HG03342 (cell line): ENCODE measurements around the gene PIP5KL1.

Experiments used
- ATAC-seq: cut with Tn5 transposase; IDR thresholded peaks from one replicate; pipeline ENCODE4 v1.9.1; 2021; ENCODE audit warnings: mild to moderate bottlenecking, moderate library complexity; ENCODE audit not compliant: unreplicated experiment

PIP5KL1 gene

DNA sequence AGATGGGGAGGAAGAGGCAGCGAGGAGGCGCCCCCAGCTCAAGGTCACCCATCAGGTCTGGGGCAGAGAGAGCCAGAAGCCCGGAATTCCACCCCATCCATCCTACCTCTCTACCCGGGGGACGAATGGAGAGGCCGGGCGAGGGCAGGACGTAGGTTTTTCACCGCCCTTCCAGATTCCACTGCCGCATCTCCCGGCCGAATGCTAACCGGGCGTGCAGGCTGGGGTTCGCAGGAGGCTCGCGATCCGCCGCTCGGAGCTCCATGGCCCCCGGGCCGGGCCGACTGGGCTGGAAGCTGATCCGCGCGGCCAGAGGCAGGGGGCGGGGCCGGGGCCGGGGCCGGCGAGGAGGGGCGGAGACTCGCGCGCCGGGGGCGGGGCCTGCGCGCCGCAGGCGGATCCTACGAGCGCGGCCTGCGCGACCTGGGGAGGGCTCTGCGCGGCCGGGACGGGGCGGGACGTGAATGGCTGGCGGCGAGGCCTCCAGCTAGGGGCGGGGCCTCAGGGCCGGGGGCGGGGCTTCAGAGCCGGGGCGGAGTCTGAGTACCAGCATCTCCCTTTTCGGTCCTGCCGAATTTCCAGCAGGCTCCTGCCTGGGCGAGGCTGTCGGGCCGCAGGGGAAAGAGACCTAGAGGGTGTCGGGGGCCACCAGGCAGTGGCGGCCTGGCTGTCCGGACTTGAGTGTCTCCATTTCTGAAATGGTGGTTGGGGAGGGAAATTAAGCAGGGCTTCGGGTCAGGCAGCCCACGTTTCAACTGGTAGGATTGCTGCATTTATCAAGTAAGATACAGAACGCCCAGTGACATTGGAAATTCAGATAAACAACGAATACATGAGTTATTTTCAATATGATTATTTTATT, 13.6 kb downstream of the PIP5KL1 start, which contains the start of gene ST6GALNAC4:
Gene ST6GALNAC4 (minus strand): TSS at position 322 of the 862 bp plus-strand sequence. CDS start 622 bp downstream, outside the sequence.
- peak; percentile 68 for ATAC-seq

GRCh38 chr9:127915801-127916719, 14.5 kb downstream of the PIP5KL1 start:
- no peak for ATAC-seq

GRCh38 chr9:127915325-127915752, 15.2 kb downstream of the PIP5KL1 start:
- ATAC-seq = no peak

GRCh38 chr9:127913682-127914081, 16.9 kb downstream of the PIP5KL1 start:
- ATAC-seq = no peak

DNA sequence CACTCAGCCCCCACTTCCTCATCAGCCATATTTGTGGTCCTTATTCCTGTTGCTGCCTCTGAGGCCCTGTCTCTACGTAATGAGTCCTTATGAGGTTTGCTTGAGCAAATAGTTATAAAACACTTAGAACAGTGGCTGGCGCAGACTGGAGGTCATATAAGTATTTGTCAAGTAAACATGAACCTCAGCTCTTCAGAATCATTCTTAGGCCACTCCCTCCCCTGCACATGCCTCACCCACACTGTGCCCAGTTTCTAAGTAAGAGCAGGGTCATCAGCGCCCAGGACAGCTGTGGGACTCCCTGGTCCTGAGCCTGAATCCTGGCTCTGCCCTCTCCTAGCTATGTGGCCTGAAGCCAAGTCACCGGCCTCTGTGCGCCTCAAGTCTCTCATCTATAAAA, 17.7 kb downstream of the PIP5KL1 start:
- no peak for ATAC-seq

DNA sequence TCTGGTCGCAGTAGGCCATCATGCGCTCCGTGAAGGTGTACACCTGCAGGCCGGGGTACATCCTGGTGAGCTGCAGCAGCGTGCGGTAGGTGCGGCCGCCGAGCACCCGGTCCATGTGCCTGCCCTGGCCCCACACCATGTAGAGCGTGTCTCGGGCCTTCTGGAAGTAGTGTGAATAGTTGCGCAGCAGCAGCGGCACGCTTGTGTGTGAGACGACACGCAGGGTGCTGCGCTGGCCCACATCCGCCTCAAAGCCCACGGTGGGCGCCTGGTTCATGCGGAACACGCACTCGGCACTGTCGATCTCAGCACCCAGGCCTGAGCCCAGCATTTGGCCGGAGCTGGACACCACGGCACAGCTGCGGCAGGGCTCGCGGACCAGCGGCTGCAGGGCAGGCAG, 18.3 kb downstream of the PIP5KL1 start:
- ATAC-seq = no peak

DNA sequence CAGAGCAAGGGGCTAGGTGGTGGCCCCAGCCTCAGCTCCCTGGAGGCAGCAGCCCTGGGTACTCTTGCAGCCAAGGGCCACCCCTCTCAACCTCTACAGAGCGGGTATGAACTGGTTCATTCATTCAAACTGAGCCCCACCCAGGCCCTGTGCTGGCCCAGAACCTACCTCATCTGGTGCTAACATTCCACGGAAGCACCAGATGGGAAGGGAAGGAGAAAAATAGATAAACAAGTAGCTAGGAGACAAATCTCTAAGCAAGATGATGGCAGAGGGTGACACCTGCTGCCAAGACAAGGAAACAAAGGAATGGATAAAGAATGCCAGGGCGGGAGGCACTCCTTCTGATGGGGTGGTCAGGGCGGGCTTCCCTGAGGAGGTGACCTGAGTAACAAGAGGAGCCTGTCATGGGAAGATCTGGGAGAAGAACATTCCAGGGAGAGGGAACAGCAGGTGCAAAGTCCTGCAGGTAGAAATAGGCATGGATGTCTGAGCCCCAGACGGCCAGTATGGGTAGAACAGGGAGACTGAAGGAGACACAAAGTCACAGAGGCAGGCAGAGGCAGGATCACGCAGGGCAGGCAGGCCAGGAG, 19.9 kb downstream of the PIP5KL1 start:
- peak; percentile 5 for ATAC-seq

DNA sequence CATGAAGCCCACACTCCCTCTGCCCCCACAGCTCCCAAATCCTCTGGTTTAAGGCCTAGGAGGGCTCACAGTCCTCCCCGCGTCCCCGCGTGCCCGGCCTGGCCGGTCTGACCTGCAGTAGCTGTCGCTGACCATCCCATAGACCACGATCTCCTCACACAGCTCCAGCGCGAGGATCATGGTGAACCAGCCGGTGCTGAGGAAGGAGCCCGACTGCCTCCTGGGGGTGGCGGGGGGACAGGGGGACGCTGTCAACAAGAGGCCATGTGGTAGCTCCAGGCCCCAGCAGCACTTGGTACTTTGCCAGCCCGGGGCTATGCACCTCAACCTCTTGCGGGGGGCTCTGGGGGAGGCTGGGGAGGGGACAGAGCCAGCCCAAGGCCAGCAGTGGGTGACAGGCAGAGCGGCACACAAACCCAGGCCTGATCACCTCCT, 20.7 kb downstream of the PIP5KL1 start:
- no peak for ATAC-seq

- no peak for ATAC-seq
Observed at GRCh38 chr9:127908660-127908926, 22.0 kb downstream of the PIP5KL1 start.

GRCh38 chr9:127907867-127908659, 22.5 kb downstream of the PIP5KL1 start:
- no peak for ATAC-seq

- no peak for ATAC-seq
Observed at GRCh38 chr9:127905788-127906191, 24.8 kb downstream of the PIP5KL1 start.

GRCh38 chr9:127905004-127905728, 25.4 kb downstream of the PIP5KL1 start:
- ATAC-seq = no peak

GRCh38 chr9:127904561-127905003, 26.0 kb downstream of the PIP5KL1 start:
- no peak for ATAC-seq

DNA sequence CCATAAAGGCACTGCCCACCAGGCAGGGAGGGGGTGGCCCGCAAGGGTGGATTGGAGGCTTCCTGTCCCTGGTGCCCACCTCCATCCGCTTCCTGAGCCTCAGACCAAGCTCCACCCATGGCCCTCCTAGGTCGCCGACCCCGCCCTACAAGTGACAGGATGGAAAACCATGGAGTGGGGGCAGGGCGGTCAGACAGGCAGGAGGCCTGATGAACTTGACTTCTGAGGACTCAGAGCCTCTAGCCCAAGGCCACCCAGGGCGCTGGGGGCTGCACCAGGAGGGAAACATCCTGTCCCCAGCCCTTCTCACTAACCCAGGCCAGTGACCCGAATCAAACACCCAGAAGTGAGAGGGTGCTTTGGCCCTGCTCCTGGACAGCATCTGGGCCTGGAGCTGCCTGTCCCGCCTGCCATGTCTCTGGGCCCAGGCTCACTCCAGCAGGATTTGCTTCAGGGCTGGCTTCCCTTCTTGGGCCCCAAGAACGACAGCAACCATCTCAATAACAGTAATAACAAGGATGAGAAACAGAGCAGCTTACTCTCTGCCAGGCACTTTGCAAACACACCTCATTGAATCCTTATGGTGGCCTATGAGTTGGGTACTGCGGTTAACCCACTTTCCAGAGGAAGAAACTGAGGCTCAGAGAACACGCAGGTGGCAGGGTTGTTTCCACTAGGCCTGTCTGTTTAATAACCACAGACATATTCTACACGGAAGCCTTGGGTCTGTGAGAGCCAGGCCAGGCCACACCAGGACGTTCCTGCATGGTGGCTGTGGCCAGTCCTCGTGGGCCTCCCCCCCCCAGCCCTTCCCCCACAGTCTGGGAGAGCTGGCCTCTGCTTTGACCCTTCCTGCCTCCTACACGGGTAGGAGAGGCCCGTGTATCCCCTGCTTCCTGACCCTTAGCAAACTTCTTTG, 26.8 kb downstream of the PIP5KL1 start:
- no peak for ATAC-seq

DNA sequence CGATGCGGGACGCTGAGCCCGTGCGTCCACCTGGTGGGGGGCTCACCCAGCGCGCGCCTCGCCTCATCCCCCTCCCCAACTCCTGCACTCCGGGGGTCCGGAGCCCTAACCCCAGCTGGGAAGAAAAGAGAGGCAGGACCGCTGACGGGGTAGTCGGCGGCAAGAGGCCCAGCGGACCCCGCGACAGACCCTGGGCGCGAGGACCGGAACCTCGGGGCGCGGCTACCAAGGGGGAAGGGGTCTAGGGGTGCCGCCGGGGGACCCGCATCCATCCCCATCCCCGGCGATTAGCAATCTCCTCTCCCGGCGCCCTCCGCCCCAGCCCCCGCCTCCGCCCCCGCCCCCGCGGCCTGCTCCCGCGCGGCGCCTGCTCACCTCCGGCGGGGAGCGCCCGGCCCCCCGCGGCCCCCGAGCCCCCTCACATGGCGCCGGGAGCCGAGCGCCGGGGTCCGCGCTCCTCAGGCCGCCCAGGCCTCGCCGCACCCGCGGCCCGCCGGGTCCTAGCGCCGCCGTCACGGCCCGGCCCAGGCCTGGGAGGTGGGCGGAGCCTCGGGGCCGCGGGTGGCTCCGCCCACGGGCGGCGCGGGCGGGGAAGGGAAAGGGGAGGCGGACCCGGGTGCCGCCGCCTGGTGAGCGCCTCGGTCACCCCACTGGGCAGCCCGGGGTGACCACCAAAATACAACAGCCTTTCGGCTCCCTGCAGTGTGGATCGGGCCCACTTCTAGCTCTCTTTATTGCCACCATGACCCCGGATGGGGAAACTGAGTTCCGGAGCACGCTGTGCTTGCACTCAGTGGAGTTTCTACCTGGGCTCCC, 31.2 kb downstream of the PIP5KL1 start, which contains the start of gene ST6GALNAC6:
Gene ST6GALNAC6 (minus strand): TSS at position 476 of the 816 bp plus-strand sequence. CDS start 1,622 bp downstream, outside the sequence.
- ATAC-seq = peak; percentile 47

DNA sequence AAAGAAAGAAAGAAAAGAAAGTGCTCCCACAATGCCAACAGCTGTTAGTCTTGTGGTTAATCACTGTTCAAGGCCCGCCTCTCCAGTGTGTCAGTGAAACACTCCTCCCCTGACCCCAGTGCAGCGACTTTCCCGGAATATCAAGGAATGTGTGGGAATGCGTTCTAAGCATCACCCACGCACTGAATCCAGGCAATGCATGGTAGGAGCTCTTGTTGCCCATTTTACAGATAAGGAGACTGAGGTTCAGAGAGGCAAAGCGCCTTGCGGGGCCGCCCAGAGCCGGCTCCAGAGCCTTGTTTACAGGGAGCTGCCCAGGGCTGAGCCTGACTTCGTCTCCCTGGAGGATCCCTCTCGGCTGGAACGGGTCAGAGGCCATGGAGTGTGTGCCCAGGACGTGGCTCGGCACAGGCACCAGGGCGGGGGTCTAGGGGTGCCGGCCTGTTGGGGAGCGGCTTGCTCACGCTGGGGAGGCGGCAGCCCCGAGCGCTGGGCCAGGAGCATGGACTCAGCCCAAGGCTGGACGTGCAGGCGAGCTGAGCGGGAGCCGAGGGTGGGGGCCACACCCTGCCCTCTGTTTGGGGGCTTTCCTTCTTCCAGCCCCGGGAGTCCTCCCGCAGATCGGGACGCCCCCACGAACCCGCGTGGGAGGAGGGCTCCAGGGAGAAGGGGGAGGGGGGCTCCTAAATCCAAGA, 32.0 kb downstream of the PIP5KL1 start:
- peak; percentile 10 for ATAC-seq

DNA sequence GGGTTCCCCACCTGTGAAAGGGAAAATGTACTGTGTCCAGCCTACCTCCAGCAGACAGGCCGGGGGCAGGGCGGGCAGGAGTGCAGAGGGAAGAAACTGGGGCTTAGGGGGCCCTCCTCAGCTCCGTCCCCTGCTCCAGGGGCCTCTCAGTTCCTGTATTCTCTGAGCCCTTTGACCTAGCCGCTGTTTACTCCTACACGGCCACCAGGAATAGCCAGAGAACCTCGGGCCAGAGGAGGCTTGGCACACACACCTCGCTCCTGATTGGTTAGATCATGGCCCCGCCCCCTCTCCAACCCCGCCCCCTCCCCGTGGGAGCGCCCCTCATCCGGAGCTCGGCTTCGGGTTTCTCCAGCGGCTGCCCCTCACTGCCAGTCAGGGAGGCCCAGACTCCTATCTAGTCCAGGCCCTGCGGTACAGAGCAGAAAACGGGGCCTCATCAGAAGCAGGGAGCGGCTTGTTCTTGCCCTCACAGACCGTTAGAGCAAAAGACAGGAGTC, 33.3 kb downstream of the PIP5KL1 start:
- ATAC-seq = no peak
